IMR-90 (cell line): ENCODE data around the gene RNF31. TPM values are rescaled to one million over a fixed set of nuclear protein-coding genes. Genes with fewer than 3 reads are reported as not detected.

Experiments used
- ATAC-seq: fragments of 200-7000 bp; cut with Tn5 transposase; 2 replicates; pipeline ENCODE4 v1.9.1; 2020; ENCODE audit warnings: low read depth, mild to moderate bottlenecking, moderate library complexity
- BruUV-seq: library from RNA; stranded (reverse); fragments of 400-500 nt; replicated peaks from 2 replicates; lab custom pipeline; 2021; lab: Mats Ljungman, UMichigan
- CTCF ChIA-PET: fragments of 300-600 bp; formaldehyde crosslinking; extraction: SDS; loops from one replicate; lab custom pipeline; 2021; ENCODE audit warnings: antibody characterized with exemption; lab: Yijun Ruan, JAX
- POLR2A ChIA-PET: fragments of 300-600 bp; sonication (Branson Sonifier 250); formaldehyde crosslinking; loops from one replicate; lab custom pipeline; 2022; ENCODE audit warnings: antibody characterized with exemption; ENCODE audit not compliant: unreplicated experiment; lab: Charles Lee
- DNase-seq: peaks from one replicate; pipeline ENCODE4 v3.0.0; 2013
- H2AFZ ChIP-seq: replicated peaks from 2 replicates; pipeline ENCODE3; 2013; ENCODE audit warnings: low read length, mild to moderate bottlenecking; ENCODE audit not compliant: poor library complexity
- H2AK5ac ChIP-seq: 2 replicates; pipeline ENCODE4 v1.6.1; 2013; ENCODE audit warnings: low read depth, low read length, inconsistent platforms
- H2AK9ac ChIP-seq: replicated peaks from 2 replicates; pipeline ENCODE3; 2013; ENCODE audit warnings: mild to moderate bottlenecking, low read depth, low read length, moderate library complexity; ENCODE audit not compliant: poor library complexity
- H2BK120ac ChIP-seq: 2 replicates; pipeline ENCODE4 v1.6.1; 2013; ENCODE audit warnings: low read depth, low read length, inconsistent platforms
- H2BK15ac ChIP-seq: 3 replicates; pipeline ENCODE4 v1.6.1; 2013; ENCODE audit warnings: low read depth, low read length, inconsistent platforms
- H2BK20ac ChIP-seq: 2 replicates; pipeline ENCODE4 v1.6.1; 2013; ENCODE audit warnings: low read depth, mild to moderate bottlenecking, inconsistent platforms, low read length, moderate library complexity
- H2BK5ac ChIP-seq: 2 replicates; pipeline ENCODE4 v1.6.1; 2013; ENCODE audit warnings: mild to moderate bottlenecking, low read depth, low read length, inconsistent platforms; ENCODE audit not compliant: poor library complexity, severe bottlenecking
- H3K14ac ChIP-seq: replicated peaks from 2 replicates; pipeline ENCODE4 v1.6.1; 2013; ENCODE audit warnings: low read depth, low read length, inconsistent platforms
- H3K18ac ChIP-seq: 2 replicates; pipeline ENCODE4 v1.6.1; 2013; ENCODE audit warnings: low read depth, low read length, control low read depth
- H3K23ac ChIP-seq: 2 replicates; pipeline ENCODE4 v1.6.1; 2013; ENCODE audit warnings: low read depth, low read length, inconsistent platforms
- H3K27ac ChIP-seq: 2 replicates; pipeline ENCODE4 v1.5.1; 2013; ENCODE audit warnings: mild to moderate bottlenecking, control low read depth, low read length; ENCODE audit not compliant: insufficient read depth
- H3K27me3 ChIP-seq: 2 replicates; pipeline ENCODE4 v1.6.1; 2013; ENCODE audit warnings: low read length; ENCODE audit not compliant: control insufficient read depth, insufficient read depth
- H3K36me3 ChIP-seq: 2 replicates; pipeline ENCODE4 v1.6.1; 2013; ENCODE audit warnings: low read length, mixed read lengths; ENCODE audit not compliant: control insufficient read depth, insufficient read depth
- H3K4ac ChIP-seq: 2 replicates; pipeline ENCODE4 v1.6.1; 2013; ENCODE audit warnings: low read depth, low read length, inconsistent platforms
- H3K4me1 ChIP-seq: 2 replicates; pipeline ENCODE4 v1.6.1; 2013; ENCODE audit warnings: low read length, mixed read lengths; ENCODE audit not compliant: control insufficient read depth, insufficient read depth
- H3K4me2 ChIP-seq: 2 replicates; pipeline ENCODE4 v1.6.1; 2013; ENCODE audit warnings: low read depth, mild to moderate bottlenecking, control low read depth, low read length, moderate library complexity
- H3K4me3 ChIP-seq: 2 replicates; pipeline ENCODE4 v1.5.1; 2013; ENCODE audit warnings: low read depth, mild to moderate bottlenecking, control low read depth, low read length, moderate library complexity; ENCODE audit not compliant: insufficient read depth
- H3K56ac ChIP-seq: 2 replicates; pipeline ENCODE4 v1.6.1; 2013; ENCODE audit warnings: low read length, inconsistent platforms; ENCODE audit not compliant: insufficient read depth; ENCODE audit errors: extremely low read depth
- H3K79me1 ChIP-seq, 2 experiments: 2 replicates each; pipeline ENCODE4 v1.6.1; 2013; ENCODE audit warnings: low read length in 2 of 2, inconsistent platforms in 1 of 2, low read depth in 1 of 2
- H3K9ac ChIP-seq: 2 replicates; pipeline ENCODE4 v1.6.1; 2013; ENCODE audit warnings: low read depth, low read length, control low read depth
- H3K9me1 ChIP-seq: 2 replicates; pipeline ENCODE4 v1.6.1; 2013; ENCODE audit warnings: low read length, inconsistent platforms; ENCODE audit not compliant: insufficient read depth
- H3K9me3 ChIP-seq: 2 replicates; pipeline ENCODE4 v1.6.1; 2013; ENCODE audit warnings: low read length; ENCODE audit not compliant: control insufficient read depth, insufficient read depth
- H4K20me1 ChIP-seq: 2 replicates; pipeline ENCODE4 v1.6.1; 2013; ENCODE audit warnings: low read length, inconsistent platforms; ENCODE audit not compliant: insufficient read depth
- H4K5ac ChIP-seq: 2 replicates; pipeline ENCODE4 v1.6.1; 2013; ENCODE audit warnings: mild to moderate bottlenecking, low read depth, low read length, control low read depth
- H4K8ac ChIP-seq, 2 experiments: 2 replicates each; pipeline ENCODE4 v1.6.1; 2013; ENCODE audit warnings: low read depth in 2 of 2, low read length in 2 of 2, control low read depth in 1 of 2, inconsistent platforms in 1 of 2
- H4K91ac ChIP-seq: 2 replicates; pipeline ENCODE4 v1.6.1; 2013; ENCODE audit warnings: low read depth, low read length, inconsistent platforms; ENCODE audit not compliant: insufficient read depth
- BHLHE40 ChIP-seq: fragments of 150-350 bp; IDR thresholded peaks from 2 replicates; pipeline ENCODE4 v1.6.1; 2016; ENCODE audit warnings: mild to moderate bottlenecking, low read depth, low read length
- CEBPB ChIP-seq: IDR thresholded peaks from 2 replicates; pipeline ENCODE4 v1.6.1; 2012; ENCODE audit warnings: low read depth, low read length, improper control_type of control experiment
- ELK1 ChIP-seq: fragments of 150-350 bp; IDR thresholded peaks from 2 replicates; pipeline ENCODE4 v1.6.1; 2016; ENCODE audit warnings: low read depth, mild to moderate bottlenecking, low read length, moderate library complexity, borderline replicate concordance
- FOS ChIP-seq: fragments of 150-350 bp; IDR thresholded peaks from 2 replicates; pipeline ENCODE4 v1.6.1; 2016; ENCODE audit warnings: low read depth, low read length
- MAFK ChIP-seq: IDR thresholded peaks from 2 replicates; pipeline ENCODE4 v1.6.1; 2012; ENCODE audit warnings: low read depth, low read length, improper control_type of control experiment
- MAZ ChIP-seq: IDR thresholded peaks from 2 replicates; pipeline ENCODE4 v1.6.1; 2012; ENCODE audit warnings: low read depth, mild to moderate bottlenecking, low read length, improper control_type of control experiment, moderate library complexity, borderline replicate concordance
- MXI1 ChIP-seq: IDR thresholded peaks from 2 replicates; pipeline ENCODE4 v1.6.1; 2012; ENCODE audit warnings: low read depth, mild to moderate bottlenecking, low read length, moderate library complexity, borderline replicate concordance
- RCOR1 ChIP-seq: IDR thresholded peaks from 2 replicates; pipeline ENCODE4 v1.6.1; 2012; ENCODE audit warnings: mild to moderate bottlenecking, low read length, improper control_type of control experiment; ENCODE audit not compliant: insufficient replicate concordance
- USF2 ChIP-seq: fragments of 150-350 bp; IDR thresholded peaks from 2 replicates; pipeline ENCODE4 v1.6.1; 2017; ENCODE audit warnings: mild to moderate bottlenecking, antibody characterized with exemption, low read length, low read depth
- WGBS, 2 experiments: methylation state at CpG; one replicate each; pipeline versions ENCODE4 v1.1.5 to v1.1.7; 2013; ENCODE audit warnings: missing lambda C conversion rate in 2 of 2; ENCODE audit not compliant: insufficient read length in 1 of 2; ENCODE audit errors: extremely low coverage in 2 of 2; 5-methylcytosine and 5-hydroxymethylcytosine counted together
- dilution Hi-C: fragments of 300-500 bp; cut with HindIII; formaldehyde crosslinking; loops from one replicate; pipeline ENCODE4 v1.14.3; 2018; ENCODE audit warnings: low sequenced_read_pairs; ENCODE audit not compliant: unreplicated experiment
- in situ Hi-C: fragments of 300-500 bp; cut with MboI; formaldehyde crosslinking; loops from 3 replicates; pipeline ENCODE4 v1.14.3; 2019; ENCODE audit warnings: low sequenced_read_pairs, inconsistent platforms, mixed read lengths
- intact Hi-C: fragments of 100-400 bp; cut with micrococcal nuclease; formaldehyde crosslinking; loops from 2 replicates; pipeline ENCODE4 v1.10.0; 2022
- polyA plus RNA-seq, 3 experiments: library from polyadenylated mRNA; depleted of rRNA; stranded (reverse); fragments of >200 nt; gene quantifications; 2 replicates each; pipeline ENCODE4 v1.2.3, GENCODE V29; 2012; ENCODE audit warnings: low replicate concordance in 1 of 3
- total RNA-seq: library from RNA; depleted of rRNA; stranded (reverse); fragments of >200 nt; gene quantifications from 2 replicates; pipeline ENCODE4 v1.2.3, GENCODE V29; 2012
- TF ChIP-seq, protein P1 (sequence below): conservative IDR thresholded peaks from 2 replicates; pipeline ENCODE4 v1.5.1; 2012; ENCODE audit warnings: mild to moderate bottlenecking, low read depth, low read length, improper control_type of control experiment

The RNF31 gene
- total and polyA plus RNA-seq, 2 of the 4 experiments (the other 2 are of a cell fraction) = 31.6 to 37.5 TPM

GRCh38 chr14:24171422-24172260 is 24.3 kb downstream of the RNF31 start, which contains the start of gene REC8:
TSS of gene REC8 (plus strand) at chr14:24172080. CDS start at chr14:24172553, 473 bp downstream.
- no peaks in the 10 kb centered on the region for H4K20me1 ChIP-seq
- POLR2A ChIA-PET = no interaction called here
- no peak within 1 kb of the TSS for H4K5ac ChIP-seq
- H2AK9ac ChIP-seq = peak within 1 kb of the TSS; percentile 57
- H3K27me3 ChIP-seq = no peaks in the 10 kb centered on the region
- no peak within 1 kb of the TSS for H3K23ac ChIP-seq
- TF ChIP-seq MXI1 = no peak
- TF ChIP-seq BHLHE40 = no peak
- TF ChIP-seq MAFK = no peak
- TF ChIP-seq, protein P1, sequence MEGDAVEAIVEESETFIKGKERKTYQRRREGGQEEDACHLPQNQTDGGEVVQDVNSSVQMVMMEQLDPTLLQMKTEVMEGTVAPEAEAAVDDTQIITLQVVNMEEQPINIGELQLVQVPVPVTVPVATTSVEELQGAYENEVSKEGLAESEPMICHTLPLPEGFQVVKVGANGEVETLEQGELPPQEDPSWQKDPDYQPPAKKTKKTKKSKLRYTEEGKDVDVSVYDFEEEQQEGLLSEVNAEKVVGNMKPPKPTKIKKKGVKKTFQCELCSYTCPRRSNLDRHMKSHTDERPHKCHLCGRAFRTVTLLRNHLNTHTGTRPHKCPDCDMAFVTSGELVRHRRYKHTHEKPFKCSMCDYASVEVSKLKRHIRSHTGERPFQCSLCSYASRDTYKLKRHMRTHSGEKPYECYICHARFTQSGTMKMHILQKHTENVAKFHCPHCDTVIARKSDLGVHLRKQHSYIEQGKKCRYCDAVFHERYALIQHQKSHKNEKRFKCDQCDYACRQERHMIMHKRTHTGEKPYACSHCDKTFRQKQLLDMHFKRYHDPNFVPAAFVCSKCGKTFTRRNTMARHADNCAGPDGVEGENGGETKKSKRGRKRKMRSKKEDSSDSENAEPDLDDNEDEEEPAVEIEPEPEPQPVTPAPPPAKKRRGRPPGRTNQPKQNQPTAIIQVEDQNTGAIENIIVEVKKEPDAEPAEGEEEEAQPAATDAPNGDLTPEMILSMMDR = no peak
- no peak for TF ChIP-seq MAZ
- no peak for TF ChIP-seq CEBPB
- no peak for TF ChIP-seq USF2
- no peak for TF ChIP-seq FOS
- no peak for TF ChIP-seq ELK1
- TF ChIP-seq RCOR1 = no peak
- no peak within 1 kb of the TSS for H2AK5ac ChIP-seq
- H2BK120ac ChIP-seq = no peak within 1 kb of the TSS
- H2BK5ac ChIP-seq = no peak within 1 kb of the TSS
- no peak within 1 kb of the TSS for H3K9ac ChIP-seq
- H3K4me2 ChIP-seq = no peak within 1 kb of the TSS
- peak within 1 kb of the TSS; percentile 61 for H2AFZ ChIP-seq
- CTCF ChIA-PET = interaction anchor here (0.7 kb wide), 1 partner anchor 10 kb away, joined by 3 read pairs; the partner anchor contains the start of gene IRF9
- H3K56ac ChIP-seq = no peak within 1 kb of the TSS
- in situ Hi-C loops (no loop called here), intact Hi-C loops (no loop called here), dilution Hi-C loops (no loop called here)
- no peak within 1 kb of the TSS for H3K14ac ChIP-seq
- H3K27ac ChIP-seq = no peak within 1 kb of the TSS
- 31% methylated on average over 35 of the region's 63 CpGs; no CpG with 5 or more reads in 1 of the 2 experiments for WGBS, 2 experiments
- no TSS peak for BruUV-seq
- no peak within 1 kb of the TSS for H3K18ac ChIP-seq
- H3K4me1 ChIP-seq = no peaks in the 10 kb centered on the region
- H2BK15ac ChIP-seq = no peak within 1 kb of the TSS
- H3K9me1 ChIP-seq = 0 out of 2 replicates have a peak, but pooled peaks cover 3% of the 10 kb centered on the region
- DNase-seq = no peak
- no peak within 1 kb of the TSS for H3K4me3 ChIP-seq
- peaks cover 29% of the 10 kb centered on the region for H3K36me3 ChIP-seq
- H3K4ac ChIP-seq = no peak within 1 kb of the TSS
- H4K8ac ChIP-seq = 0 out of 4 replicates have a peak within 1 kb of the TSS, but pooled peaks of 1 of the 2 experiments have one; percentile 14
- H3K79me1 ChIP-seq = no peaks in the 10 kb centered on the region
- H2BK20ac ChIP-seq = no peak within 1 kb of the TSS
- H3K9me3 ChIP-seq = no peaks in the 10 kb centered on the region
- no peak within 1 kb of the TSS for H4K91ac ChIP-seq
- ATAC-seq = no peak
